ENCODE results near the gene ELFN2. TPM values are rescaled to one million over a fixed set of nuclear protein-coding genes. Genes with fewer than 3 reads are reported as not detected.

The ELFN2 gene
- total and polyA plus RNA-seq, 2 experiments from 2014 or later, result 0.40 to 0.53 TPM

DNA sequence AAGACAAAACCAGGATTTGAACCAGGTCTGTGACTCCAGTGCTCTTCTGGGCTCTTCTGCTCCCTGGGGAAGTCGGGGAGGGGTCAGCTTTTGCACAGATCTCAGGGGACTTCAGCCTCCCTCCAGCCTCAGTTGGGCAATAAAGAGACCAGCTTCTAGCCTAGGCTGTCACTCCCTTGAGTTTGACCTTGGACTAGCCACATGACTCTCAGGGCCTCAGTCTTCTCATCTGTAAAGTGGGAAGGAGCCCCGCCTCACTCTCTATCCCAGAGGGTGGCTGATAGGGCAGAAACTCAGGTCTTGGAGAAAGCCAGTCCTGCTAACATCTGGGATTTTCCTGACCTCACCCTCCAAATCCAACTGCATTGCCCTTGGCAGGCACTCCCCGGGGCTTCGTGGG is 38.7 kb downstream of the ELFN2 start:
- Histone ChIP-seq H3K27me3 (no peaks in the 10 kb centered on the region), H2AFZ (no peak overlapping the region), H4K20me1 (ENCODE audit: insufficient read depth, poor library complexity, severe bottlenecking) (no peaks in the 10 kb centered on the region), H3K79me2 (no peaks in the 10 kb centered on the region), H3K4me1 (ENCODE audit: insufficient read depth) (no peaks in the 10 kb centered on the region), H3K27ac (no peak overlapping the region), H3K4me3 (no peak overlapping the region), H3K9me3 (ENCODE audit: low read depth) (no peaks in the 10 kb centered on the region), H3K4me2 (no peak overlapping the region), H3K9me2 (replicated peaks; ENCODE audit: insufficient read depth) (no peaks in the 10 kb centered on the region), H3K36me3 (replicated peaks; ENCODE audit: insufficient read depth, low read depth) (no peaks in the 10 kb centered on the region)
- WGBS (ENCODE audit: low lambda C conversion rate, missing lambda C conversion rate), result 88% methylated on average over 4 of the region's 4 CpGs
- no peak for DNase-seq (ENCODE audit: low spot score)
- TF ChIP-seq, protein P1, sequence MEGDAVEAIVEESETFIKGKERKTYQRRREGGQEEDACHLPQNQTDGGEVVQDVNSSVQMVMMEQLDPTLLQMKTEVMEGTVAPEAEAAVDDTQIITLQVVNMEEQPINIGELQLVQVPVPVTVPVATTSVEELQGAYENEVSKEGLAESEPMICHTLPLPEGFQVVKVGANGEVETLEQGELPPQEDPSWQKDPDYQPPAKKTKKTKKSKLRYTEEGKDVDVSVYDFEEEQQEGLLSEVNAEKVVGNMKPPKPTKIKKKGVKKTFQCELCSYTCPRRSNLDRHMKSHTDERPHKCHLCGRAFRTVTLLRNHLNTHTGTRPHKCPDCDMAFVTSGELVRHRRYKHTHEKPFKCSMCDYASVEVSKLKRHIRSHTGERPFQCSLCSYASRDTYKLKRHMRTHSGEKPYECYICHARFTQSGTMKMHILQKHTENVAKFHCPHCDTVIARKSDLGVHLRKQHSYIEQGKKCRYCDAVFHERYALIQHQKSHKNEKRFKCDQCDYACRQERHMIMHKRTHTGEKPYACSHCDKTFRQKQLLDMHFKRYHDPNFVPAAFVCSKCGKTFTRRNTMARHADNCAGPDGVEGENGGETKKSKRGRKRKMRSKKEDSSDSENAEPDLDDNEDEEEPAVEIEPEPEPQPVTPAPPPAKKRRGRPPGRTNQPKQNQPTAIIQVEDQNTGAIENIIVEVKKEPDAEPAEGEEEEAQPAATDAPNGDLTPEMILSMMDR (IDR thresholded peaks at IDR 0.05; ENCODE audit: poor library complexity), result no peak
- TF ChIP-seq EZH2phosphoT487 (IDR thresholded peaks at IDR 0.05; ENCODE audit: low read depth, severe bottlenecking, unreplicated experiment) (no peak), EZH2 (IDR thresholded peaks at IDR 0.05; ENCODE audit: borderline replicate concordance) (no peak)

DNA sequence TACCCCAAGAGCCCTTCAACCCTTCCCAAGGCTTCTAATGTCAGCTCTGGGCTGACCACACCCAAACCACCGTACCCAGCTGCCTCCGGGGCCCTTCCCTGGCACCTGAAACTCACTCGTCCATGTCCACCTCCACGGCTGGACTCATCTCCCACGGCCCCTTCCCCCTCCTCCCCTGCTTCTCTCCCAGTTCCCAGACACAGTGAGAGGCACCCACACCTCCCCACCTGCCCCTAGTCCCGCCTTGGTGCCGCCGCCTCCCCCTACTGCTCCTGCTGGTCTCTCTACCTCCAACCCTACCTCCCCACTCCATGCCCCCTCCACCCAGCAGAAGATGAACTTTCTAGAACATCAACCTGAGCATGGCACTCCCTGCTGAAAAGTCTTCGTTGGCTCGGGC is 39.5 kb downstream of the ELFN2 start:
- DNase-seq (ENCODE audit: low spot score), result no peak
- H3K27me3 ChIP-seq, result no peaks in the 10 kb centered on the region

DNA sequence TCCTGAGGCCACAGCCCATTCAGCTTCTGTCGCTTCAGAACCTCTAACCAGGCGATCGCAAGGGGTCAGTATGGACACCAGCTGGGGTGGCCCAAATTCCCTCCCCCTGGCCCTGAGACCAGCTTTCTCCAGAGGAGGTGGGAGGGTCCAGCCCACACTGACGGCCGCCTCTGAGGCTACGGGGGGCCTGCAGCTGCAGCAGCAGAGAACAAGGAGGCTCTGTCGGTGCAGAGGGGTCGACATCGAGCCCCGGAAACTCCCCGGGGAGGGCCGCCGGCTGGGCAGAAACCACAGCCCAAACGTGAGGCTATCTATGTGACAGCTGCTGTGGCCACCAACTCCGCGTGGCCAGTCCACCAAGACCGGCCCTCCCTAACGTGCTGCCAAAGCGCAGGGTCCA is 40.8 kb downstream of the ELFN2 start:
- Histone ChIP-seq H3K4me1 (ENCODE audit: insufficient read depth) (no peaks in the 10 kb centered on the region), H3K27me3 (no peaks in the 10 kb centered on the region), H3K79me2 (no peaks in the 10 kb centered on the region), H3K9me3 (ENCODE audit: low read depth) (no peaks in the 10 kb centered on the region), H3K27ac (no peak overlapping the region), H3K9me2 (replicated peaks; ENCODE audit: insufficient read depth) (no peaks in the 10 kb centered on the region), H3K4me2 (no peak overlapping the region), H3K4me3 (no peak overlapping the region), H2AFZ (no peak overlapping the region), H4K20me1 (ENCODE audit: insufficient read depth, poor library complexity, severe bottlenecking) (no peaks in the 10 kb centered on the region), H3K36me3 (replicated peaks; ENCODE audit: insufficient read depth, low read depth) (no peaks in the 10 kb centered on the region)
- WGBS (ENCODE audit: low lambda C conversion rate, missing lambda C conversion rate), result 84% methylated on average over 19 of the region's 19 CpGs
- no peak for DNase-seq (ENCODE audit: low spot score)
- TF ChIP-seq EZH2 (IDR thresholded peaks at IDR 0.05; ENCODE audit: borderline replicate concordance) (no peak), EZH2phosphoT487 (IDR thresholded peaks at IDR 0.05; ENCODE audit: low read depth, severe bottlenecking, unreplicated experiment) (no peak)
- TF ChIP-seq, protein P1 (IDR thresholded peaks at IDR 0.05; ENCODE audit: poor library complexity), result no peak

More for the DNA sequence above, 39.5 kb downstream of the ELFN2 start:
- H3K9me2 ChIP-seq (replicated peaks; ENCODE audit: insufficient read depth), result no peaks in the 10 kb centered on the region
- H3K4me1 ChIP-seq (ENCODE audit: insufficient read depth), result no peaks in the 10 kb centered on the region
- TF ChIP-seq, protein P1 (IDR thresholded peaks at IDR 0.05; ENCODE audit: poor library complexity), result no peak
- TF ChIP-seq EZH2 (IDR thresholded peaks at IDR 0.05; ENCODE audit: borderline replicate concordance) (no peak), EZH2phosphoT487 (IDR thresholded peaks at IDR 0.05; ENCODE audit: low read depth, severe bottlenecking, unreplicated experiment) (no peak)
- no peak overlapping the region for H3K4me3 ChIP-seq
- H3K4me2 ChIP-seq, result no peak overlapping the region
- no peak overlapping the region for H2AFZ ChIP-seq
- H3K27ac ChIP-seq, result no peak overlapping the region
- no peaks in the 10 kb centered on the region for H3K36me3 ChIP-seq (replicated peaks; ENCODE audit: insufficient read depth, low read depth)
- WGBS (ENCODE audit: low lambda C conversion rate, missing lambda C conversion rate), result 56% methylated on average over 3 of the region's 10 CpGs
- H4K20me1 ChIP-seq (ENCODE audit: insufficient read depth, poor library complexity, severe bottlenecking), result no peaks in the 10 kb centered on the region
- no peaks in the 10 kb centered on the region for H3K79me2 ChIP-seq
- H3K9me3 ChIP-seq (ENCODE audit: low read depth), result no peaks in the 10 kb centered on the region

DNA sequence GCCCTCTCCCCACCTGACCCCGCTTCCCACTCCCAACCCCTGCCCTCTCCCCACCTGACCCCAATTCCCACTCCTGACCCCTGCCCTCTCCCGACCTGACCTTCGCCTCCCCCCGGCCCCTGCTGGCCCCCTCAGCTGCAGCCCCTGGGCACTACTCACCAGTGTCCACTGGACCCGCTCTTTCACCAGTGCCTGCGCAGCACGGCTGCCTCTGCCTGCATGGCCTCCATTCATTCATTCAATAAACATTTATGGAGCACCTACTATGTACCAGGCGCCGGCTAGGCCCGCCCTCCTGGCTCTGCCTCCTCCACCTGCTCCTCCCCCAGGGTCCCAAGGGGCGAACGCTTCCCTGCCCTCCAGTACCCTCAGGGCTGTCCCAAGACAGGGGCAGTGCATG is 42.6 kb downstream of the ELFN2 start:
- DNase-seq (ENCODE audit: low spot score), result no peak
- H3K27me3 ChIP-seq, result no peaks in the 10 kb centered on the region
- no peaks in the 10 kb centered on the region for H3K9me3 ChIP-seq (ENCODE audit: low read depth)
- no peaks in the 10 kb centered on the region for H3K4me1 ChIP-seq (ENCODE audit: insufficient read depth)
- H3K9me2 ChIP-seq (replicated peaks; ENCODE audit: insufficient read depth), result no peaks in the 10 kb centered on the region
- H4K20me1 ChIP-seq (ENCODE audit: insufficient read depth, poor library complexity, severe bottlenecking), result no peaks in the 10 kb centered on the region
- no peaks in the 10 kb centered on the region for H3K79me2 ChIP-seq
- no peaks in the 10 kb centered on the region for H3K36me3 ChIP-seq (replicated peaks; ENCODE audit: insufficient read depth, low read depth)
- no peak overlapping the region for H3K27ac ChIP-seq
- WGBS (ENCODE audit: low lambda C conversion rate, missing lambda C conversion rate), result 96% methylated on average over 9 of the region's 12 CpGs
- TF ChIP-seq EZH2phosphoT487 (IDR thresholded peaks at IDR 0.05; ENCODE audit: low read depth, severe bottlenecking, unreplicated experiment) (no peak), EZH2 (IDR thresholded peaks at IDR 0.05; ENCODE audit: borderline replicate concordance) (no peak)
- TF ChIP-seq, protein P1 (IDR thresholded peaks at IDR 0.05; ENCODE audit: poor library complexity), result no peak
- H2AFZ ChIP-seq, result no peak overlapping the region
- no peak overlapping the region for H3K4me3 ChIP-seq
- no peak overlapping the region for H3K4me2 ChIP-seq
